ENCODE results near the gene RPL14.

- TF ChIP-seq CTCF (conservative IDR thresholded peaks at IDR 0.05; ENCODE audit: low read depth, low read length), result no peak
- TF ChIP-seq EZH2phosphoT487 (IDR thresholded peaks at IDR 0.05; ENCODE audit: borderline replicate concordance, low read length), result no peak
- TF ChIP-seq EZH2 (IDR thresholded peaks at IDR 0.05; ENCODE audit: low read length, unreplicated experiment), result no peak
These were observed 33.8 kb downstream of the RPL14 start for GRCh38 chr3:40490916-40491315.

Data from PC-3 (cell line).